HS-27A (cell line): ENCODE measurements around the gene SLC22A31.
"Not testable (repeated sequence)": the region's sequence is repeated elsewhere in the genome, so short reads cannot be mapped to it uniquely, and the experiment has no call there.

Experiments used
- DNase-seq: peaks from one replicate; pipeline ENCODE4 v3.0.0-alpha.2; 2012; ENCODE audit warnings: low read depth, missing footprints

The SLC22A31 gene

DNA sequence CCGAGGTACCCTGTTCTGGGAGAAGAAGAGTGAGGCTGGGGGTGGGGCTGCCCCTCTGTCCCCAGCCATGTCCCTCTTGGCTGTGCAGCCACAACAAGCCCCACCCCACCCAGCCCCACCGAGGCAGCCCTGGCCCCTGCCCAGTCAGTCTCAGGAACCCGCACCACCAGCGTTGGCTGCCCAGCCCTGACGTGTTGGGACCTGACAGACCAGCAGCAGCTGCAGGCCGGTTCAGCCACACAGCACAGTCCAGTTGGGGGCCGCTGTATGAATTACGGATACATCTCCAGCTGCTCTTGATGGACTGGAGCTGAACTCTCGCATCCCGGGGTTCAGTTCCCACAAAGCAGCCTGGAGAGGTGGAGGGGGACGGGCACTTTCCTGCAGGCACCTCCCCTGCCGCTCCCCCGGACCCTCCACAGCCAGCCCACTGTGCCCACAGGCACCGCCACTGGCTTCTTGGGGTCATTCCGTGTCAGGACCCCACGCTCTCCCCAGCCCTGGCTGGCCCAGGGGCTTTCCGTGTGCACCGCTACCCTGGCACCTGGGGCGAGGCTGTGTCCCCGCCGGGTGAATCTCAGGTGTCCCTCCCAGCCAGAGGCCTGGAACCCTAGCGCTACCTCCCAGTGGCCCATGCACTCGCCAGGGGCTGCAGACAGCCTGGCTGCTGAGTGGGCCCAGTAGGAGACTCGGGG is 21.7 kb downstream of the SLC22A31 start:
- DNase-seq: no peak

DNA sequence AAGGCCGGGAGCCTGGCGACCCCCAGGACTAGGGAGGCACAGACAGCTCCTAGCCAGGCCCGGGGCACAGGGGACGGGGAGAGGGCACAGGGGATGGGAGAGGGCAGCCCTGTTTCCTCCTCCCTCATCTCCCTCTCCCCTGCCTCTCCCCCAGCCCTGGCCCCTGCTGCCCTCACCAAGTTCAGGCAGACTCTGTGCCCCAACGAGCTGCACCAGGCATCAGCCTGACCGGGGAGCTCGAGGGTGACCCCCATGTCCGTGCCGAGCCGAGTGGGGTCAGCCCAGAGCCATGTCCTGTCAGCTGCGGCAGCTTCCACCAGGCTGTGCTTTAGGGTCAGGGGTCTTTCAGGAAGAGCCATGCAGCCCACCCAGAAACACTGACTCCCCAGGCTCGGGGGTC is 22.8 kb downstream of the SLC22A31 start:
- DNase-seq: no peak

DNA sequence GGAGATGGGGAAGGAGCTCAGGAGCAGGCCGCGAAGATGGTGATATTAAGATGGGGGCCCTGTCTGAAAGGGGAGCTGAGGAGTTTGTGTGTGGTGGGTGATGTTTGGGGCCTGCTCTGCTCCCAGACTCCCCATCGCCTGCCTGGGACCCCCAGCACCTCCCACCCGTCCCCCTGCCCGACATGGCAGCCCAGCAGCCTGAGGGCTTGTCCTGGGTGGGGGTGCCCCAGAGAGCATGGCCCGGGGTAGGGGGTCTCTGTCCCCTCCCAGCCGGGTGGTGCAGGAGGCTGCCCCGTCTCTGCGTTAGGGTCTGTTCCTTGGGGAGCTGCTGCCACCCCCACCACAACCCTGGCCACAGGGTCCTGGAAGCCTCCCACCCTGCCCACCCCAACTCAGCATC is 23.6 kb downstream of the SLC22A31 start:
- no peak for DNase-seq

DNA sequence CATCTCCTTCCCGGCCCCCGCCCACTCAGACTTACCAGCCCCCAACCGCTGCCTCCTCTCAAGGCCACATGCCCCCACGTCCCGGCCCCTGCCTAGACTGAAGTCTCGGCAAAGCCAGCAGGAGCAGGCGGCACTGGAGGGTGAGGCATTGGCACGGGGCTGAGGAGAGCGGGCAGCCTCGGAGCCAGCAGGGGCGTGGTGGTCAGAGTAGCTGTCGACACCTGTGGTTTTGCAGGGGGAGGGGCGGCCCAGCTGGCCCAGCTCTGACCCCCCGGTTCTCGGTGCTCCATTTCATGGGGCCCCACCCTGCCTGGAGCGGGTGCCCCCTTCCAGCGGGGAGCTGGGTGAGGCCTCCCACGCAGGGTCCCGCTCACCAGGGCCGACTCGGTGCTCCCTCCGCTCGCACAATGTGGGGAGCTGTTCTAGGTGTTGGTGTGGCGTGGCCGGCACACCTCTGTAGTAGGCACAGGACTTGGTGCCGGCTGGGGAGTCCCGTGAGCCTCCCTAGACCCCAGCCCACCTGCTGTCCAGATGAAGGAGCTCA is 24.1 kb downstream of the SLC22A31 start:
- DNase-seq: no peak

DNA sequence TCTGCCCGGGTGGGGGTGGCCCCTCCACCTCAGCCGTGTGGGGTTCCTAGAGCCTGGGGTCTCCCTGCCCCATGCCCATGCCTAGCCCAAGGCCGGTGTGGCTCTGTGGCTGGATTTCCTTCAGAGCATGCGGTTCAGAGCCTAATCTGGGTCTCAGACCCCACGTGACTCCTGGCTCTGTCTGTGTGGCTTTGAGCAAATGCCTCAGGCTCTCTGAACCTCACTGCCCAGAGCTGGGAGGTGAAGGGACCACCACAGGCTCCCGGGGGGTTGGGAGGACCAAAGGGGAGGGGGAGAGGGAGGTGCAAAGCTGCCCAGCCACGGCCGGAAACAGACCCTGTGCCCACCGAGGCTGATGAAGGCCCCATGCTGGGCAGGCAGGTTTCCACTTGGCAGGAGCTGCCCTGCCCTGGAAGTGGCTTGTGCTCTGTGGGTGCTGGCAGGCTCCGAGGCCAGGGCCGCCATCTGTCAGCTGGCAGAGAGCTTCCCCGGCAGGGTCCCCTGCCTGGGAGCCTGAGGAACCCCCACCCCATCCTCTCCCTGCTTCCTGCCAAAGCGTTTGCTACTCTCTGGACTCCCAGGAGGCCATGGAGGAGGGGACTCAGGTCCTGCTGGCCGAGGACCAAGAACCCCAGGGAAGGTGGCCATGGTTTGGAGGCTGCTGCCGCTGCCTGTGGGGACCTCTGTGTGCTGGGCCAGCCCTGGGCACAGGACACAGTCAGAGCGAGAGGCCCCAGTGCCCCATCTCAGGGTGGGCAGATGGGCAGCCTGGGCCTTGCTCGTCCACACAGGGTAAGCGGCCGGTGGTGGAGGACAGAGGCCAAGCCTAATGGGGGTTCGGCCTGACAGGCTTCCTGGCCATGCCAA is 24.8 kb downstream of the SLC22A31 start:
- DNase-seq: no peak

DNA sequence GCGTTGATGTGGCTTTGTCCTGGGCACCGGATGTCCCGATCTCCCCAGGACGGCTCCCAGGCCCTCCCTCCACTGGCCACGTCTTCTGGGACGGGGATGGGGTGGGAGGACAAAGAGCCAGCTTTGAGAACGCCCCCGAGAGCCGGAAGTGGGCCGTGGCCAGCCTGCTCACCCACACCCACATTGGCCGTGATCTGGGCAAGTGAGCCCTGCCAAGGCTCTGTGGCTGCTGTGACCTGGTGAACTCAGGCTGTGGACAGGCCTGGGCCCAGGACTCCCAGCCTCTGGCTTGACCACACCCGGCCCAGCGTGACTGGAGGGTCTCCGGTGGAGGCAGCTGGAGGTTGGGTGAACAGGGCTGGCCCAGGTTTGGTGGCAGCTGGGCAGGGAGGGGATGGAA is 25.5 kb downstream of the SLC22A31 start:
- no peak for DNase-seq

DNA sequence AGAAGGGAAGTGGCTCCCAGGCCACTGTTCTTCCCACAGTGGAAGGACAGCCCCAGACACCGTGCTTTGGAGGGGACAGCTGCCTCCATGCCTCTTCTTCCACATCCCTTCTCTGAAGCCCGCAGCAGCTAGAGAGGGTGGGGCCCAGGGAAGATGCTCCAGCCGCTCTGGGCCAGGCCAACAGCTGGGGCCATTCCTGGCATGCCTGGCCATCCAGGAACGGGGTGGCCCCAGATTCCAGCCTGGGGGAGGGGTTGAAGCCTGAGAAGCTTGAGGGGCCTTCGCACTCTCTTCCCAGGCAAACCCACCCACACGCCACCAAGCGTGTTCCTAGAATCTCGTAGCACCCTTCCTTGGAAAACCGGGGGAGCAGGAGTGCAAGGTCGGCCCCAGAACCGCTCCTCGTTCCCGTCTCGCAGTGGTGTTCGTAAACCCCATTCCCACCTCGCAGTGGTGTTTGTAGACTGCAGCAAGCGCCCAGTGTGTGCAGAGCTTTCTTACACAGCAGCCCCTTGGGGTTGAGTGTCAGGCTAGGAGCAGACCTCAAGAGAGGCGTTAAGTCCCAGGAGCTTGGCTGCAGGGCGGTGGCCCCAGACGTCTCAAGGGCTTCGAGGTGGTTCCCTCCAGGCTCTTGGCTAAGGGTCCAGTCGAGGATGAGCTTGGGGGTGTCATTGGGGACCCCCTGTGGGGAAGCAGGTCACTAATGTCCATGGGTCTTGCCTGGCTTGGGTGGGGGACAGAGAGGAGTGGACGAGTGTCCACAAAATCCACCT is 26.1 kb downstream of the SLC22A31 start:
- DNase-seq: no peak

DNA sequence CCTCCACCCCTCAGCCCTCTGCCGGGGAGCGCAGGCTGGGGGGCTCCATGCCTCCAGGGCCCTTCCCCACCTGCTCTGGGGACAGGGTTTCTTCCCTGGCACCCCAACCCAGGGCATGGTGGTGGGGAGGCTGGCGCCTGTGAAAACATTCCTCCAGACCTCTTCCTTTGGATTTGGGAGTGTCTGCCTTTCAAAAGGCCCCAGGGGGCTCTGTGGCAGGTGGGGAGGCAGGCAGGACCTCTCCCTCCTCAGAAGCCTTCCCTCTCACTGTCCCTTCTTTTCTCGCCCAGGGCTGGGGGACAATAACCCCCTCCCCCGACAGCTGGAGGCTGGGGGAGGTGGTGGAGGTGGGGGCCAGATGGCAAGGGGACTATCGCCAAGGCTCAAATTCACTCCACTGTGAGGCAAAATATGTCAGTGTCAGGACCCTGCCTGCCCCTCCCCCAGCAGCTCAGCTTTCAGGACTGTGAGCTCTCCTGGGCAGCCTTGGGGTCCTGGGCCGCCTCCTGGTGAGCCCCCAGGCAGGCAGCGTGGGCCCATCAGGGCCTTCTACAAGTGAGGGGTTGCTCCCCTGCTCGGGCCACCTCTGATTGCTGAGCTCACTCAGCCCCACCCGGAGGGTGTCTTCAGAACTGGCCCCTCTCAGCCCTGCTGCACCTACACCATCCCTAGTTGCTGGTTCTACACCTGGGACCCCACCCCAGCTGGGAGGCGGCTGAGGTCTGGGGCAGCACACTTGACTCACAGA is 27.0 kb downstream of the SLC22A31 start:
- DNase-seq: no peak

DNA sequence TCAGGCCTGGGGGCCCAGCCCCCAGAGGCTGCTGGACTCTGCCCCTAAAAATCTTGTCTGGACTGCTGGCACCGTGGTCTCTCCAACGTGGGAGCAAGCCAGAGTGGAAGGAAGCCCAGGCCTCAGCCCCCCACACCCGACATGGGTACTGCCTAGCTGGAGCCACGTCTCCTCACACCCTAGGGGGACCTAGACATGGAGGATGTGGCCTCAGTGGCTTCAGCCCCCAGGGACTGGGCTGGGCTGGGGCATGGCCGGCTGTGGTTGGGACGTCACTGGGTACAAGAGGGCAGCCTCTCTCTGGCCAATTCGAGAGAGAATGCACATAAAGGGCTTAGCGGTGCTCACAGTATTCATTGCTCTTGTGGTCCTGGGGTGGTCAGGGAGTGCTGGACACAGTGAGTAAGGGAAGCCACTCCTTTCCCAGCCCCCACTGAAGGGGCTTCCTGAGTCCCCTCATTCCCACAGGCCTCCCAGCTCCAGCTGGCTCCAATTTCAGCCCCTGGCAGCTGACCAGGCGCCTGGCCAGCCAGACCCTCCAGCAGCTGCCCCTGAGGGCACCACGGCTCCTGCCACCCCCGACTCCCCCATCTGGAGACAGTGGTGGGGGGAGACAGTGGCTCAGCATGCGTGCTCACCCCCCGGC is 27.7 kb downstream of the SLC22A31 start:
- DNase-seq: no peak

DNA sequence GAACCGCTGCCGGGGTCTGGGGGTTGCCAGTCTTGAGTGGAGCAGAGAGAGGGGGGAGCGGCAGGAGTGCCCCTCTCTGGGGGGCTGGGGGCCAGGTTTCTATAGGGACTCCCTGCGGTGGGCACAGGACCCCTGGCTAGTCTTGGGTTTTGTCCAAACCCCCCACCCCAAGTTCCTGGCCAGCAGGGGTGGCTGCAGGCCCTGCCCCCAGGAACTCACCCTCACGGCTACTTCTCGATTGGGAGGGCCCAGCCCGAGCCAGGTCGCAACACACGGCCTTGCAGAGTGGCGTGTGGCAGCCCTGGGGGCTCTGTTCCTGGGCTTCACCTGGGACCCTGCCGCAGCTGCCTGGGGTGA is 28.2 kb downstream of the SLC22A31 start:
- no peak for DNase-seq

DNA sequence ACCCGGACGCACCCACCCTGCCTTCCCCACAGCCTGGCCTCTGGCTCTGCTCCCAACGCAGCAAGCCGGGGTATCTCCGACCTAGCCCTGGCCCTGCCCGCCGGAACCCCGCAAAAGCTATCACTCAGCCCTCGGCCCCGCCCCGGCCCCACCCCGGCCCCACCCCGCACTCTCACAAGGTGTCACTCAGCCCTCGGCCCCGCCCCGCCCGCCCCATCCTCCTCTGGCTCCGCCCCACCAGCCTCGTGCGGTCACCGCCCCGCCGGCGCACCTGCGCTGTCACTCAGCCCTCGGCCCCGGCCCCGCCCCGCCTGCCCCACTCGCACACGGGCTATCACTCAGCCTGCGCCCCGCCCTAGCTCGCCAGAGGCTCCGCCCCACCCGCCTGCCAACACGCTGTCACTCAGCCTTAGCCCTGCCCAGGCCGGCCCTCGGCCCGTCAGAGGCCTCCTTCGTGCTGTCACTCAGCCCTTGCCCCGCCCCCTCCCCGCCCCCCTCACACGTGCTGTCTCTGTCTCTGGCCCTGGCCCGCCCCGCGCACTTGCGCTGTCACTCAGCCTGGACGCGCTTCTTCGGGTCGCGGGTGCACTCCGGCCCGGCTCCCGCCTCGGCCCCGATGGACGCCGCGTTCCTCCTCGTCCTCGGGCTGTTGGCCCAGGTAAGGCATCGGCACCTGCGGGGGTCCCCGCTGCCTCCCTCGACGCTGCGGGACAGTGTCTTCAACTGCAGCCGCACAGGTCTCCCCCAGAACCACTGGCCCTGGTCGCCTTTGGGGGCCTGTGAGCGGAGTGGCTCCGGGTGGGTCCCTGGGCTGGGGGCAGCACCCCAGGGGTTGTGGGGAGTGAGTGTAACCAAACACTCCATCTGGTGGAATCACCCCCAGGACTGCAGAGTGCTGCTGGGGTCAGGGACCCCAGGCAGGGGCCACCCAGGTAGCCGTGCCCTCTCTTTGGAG is 28.8 kb downstream of the SLC22A31 start, which contains the start of gene CDH15:
Gene CDH15 (plus strand): TSS at position 533 of the 955 bp plus-strand sequence. CDS start 84 bp downstream, at position 617.
- DNase-seq: peak; percentile 59

DNA sequence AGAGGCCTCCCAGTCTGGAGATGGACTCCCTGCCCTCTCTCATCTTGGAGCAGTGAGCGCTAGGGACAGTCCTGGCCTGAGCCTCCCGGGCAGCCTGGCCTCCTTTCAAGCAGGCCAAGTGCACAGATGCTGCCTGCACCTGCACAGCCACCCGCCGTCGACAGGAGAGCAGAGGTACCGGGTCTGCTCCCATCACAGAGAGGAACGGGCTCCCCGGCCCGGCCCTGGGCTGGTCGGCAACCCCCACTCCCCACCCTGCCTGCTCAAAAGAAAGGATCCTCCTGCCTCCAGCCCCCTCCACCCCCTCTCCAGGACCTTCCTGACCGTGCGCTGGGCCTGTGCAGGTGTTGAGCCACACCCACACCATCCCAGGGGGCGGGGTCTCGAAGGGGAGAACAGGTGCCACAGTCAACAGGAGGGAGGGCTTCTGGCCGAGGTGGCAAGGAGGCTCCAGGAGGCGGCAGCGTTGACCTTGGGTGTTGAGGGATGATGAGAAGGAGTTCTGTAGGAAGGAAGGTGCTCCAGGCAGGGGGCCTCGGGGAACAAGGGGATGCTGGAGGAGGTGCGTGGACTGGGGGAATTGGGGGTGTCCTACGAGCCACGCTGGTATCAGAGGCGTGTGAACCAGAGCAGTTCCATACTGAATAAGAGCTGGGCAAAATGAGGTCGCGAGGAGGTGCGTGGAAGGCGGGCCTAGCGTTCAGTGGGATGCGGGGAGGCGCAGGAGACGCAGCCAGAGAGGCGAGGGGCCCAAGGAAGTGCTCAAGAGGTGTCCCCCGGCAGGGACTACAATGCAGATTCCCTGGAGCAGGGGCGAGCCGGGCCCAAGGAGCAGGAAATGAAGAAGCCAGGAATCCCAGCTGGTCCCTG is 29.8 kb downstream of the SLC22A31 start:
- DNase-seq: no peak

DNA sequence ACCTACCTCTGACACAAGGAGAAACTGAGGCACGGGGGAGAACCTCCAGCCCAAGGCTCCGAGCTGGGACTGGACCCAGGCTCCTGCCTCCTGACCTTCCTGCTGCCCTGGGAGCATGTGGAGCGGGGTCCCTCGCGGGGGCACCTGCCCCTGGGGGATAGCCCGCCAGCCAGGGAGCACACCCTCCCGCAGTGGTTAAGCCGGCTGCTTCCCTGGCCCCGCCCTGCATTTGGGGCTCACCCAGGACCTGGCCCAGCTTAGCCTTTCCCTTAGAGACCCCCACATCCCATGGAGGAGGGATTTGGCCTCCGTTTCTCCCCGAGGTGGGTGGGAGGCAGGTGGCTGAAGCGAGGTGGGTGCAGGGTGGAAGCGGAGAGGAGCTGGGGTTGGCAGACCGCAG is 30.6 kb downstream of the SLC22A31 start:
- DNase-seq: no peak

DNA sequence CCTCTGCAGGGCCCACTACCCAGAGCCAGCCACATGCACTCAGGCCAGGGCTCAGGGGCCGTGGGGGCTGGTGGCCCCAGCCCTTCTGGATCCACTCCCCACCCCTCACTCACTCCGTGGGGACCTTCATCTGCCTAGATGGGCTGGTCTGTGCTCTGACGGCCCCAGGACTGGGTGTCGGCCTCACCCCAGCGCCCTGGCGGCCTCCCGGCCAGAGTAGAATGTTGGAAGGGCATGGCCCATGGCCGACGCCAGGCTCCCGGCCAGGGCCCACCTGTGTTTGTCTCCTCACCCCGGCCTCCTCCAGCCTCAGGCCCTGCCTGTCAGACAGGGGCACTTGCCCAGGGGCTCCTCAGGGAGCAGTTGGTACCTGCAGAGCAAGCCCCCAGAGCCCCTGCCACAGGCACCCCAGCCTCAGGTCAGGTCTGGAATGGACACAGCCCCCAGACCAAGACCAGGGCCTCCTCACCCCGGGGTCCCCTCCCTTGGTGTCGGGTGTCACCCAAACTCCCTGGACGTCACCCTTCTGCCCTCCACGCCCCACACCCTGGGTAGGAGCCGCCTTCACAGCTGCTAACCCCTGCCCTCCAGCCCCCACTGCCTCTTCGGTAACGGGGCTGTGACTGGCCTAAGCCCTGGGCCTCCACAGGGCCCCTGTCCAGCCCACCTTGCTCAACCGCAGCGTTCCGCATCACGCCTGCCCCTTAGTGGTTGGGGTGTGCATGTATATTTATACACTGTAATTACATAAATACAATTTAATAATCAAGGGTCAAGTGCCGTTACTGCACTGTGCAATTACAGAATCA is 31.8 kb downstream of the SLC22A31 start:
- DNase-seq: no peak

DNA sequence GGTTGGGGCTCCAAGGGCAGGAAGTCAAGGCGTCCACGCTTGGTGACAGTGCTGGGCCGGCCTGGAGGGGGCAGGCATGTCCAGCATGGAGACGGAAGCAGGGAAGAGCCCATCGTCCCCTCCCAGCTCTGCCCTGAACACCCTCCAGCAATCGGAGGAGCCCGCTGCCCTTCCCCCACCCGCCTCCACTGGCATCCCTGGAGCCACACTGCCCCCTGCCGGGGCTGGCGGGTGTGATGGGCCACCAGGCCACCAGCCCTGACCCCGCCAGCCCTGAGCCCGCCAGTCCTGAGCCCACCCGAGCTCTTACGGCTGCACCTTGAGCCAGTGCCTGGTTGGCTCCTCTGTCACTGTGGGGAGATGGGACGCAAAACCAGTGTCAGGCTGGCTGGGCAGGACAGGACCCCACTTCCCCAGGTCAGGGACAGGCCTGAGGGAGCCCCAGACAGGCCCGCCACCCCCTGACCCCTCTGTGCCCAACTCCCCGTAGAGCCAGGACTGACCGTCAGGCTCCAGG is 32.9 kb downstream of the SLC22A31 start:
- DNase-seq: peak; percentile 19

DNA sequence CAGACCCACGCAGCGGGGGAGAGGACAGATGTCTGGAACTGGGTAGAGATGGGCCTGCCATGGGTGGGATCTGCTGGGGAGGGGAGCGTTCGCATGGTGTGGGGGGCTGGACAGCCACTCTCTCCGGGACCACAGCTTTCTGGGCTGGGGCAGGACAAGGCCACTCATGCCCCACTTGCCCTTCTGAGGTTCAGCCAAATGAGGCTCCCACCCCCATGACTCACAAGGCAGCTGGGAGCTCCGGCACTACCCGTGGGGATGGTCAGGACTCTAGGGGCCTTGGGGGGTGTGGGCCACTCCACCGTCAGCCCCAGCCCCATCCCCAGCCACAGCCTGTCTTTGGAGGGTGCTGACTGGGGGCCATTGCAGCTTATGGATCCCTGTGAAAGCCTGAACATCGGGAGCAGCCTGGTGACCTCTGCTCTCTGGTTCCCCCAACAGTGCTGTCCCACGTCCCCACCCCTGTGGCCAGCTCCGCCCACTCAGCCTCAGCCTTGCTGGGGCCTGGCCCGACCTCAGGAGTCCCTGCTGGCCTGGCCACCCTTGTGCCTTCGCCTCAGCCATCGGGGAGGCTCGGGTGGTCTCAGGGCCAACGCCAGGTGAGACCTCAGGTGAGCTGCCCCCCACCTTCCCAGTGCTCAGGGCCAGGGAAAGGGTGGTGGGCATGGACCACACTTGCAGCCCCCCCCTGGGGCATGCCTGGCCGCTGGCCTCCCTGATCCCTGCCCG is 33.5 kb downstream of the SLC22A31 start:
- DNase-seq: no peak

DNA sequence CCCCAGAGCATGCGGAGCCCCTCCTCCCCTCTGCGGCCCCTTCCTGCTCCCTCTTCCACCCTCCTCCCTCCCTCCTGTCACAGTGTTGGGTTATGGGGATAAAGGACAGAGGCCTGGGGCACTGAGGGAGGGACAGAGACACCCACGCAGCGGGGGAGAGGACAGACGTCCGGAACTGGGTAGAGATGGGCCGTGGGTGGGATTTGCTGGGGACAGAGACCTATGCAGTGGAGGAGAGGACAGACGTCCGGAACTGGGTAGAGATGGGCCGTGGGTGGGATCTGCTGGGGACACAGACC is 34.7 kb downstream of the SLC22A31 start:
- DNase-seq: not testable (repeated sequence)
